Breast epithelium (tissue), 4 donors: ENCODE results near the gene ITGB1BP1. TPM values are rescaled to one million over a fixed set of nuclear protein-coding genes. Genes with fewer than 3 reads are reported as not detected.

Source experiments
- DNase-seq, 2 donors: peaks; one replicate each; pipeline ENCODE4 v3.0.0-alpha.2; 2019; ENCODE audit warnings: low spot score in 2 of 2
- H3K27ac ChIP-seq, 2 donors: fragments of 200-600 bp; sonication (generic) in 1 of 2; one replicate each; pipeline ENCODE4 v1.5.1; 2016 to 2019; ENCODE audit warnings: mild to moderate bottlenecking in 1 of 2
- H3K27me3 ChIP-seq, 2 donors: fragments of 200-600 bp; sonication (generic) in 1 of 2; one replicate each; pipeline versions ENCODE4 v1.5.1 to v1.6.0; 2017 to 2019; ENCODE audit warnings: control low read depth in 1 of 2, mild to moderate bottlenecking in 1 of 2
- H3K36me3 ChIP-seq: fragments of 200-600 bp; one replicate; pipeline ENCODE4 v1.5.1; 2019
- H3K4me1 ChIP-seq, 2 donors: fragments of 200-600 bp; sonication (generic); one replicate each; pipeline ENCODE4 v1.5.1; 2016 to 2019; ENCODE audit warnings: control low read depth in 1 of 2
- H3K4me3 ChIP-seq, 3 donors: fragments of 200-600 bp; sonication (generic); 1 replicate in 2 of 3; 2 replicates in 1 of 3; pipeline ENCODE4 v1.5.1; 2016 to 2019; ENCODE audit warnings: mild to moderate bottlenecking in 3 of 3, moderate library complexity in 2 of 3
- H3K9me3 ChIP-seq, 2 donors: fragments of 200-600 bp; sonication (generic) in 1 of 2; one replicate each; pipeline ENCODE4 v1.5.1; 2016 to 2019; ENCODE audit warnings: control low read depth in 1 of 2
- CTCF ChIP-seq, 3 donors: fragments of 450-650 bp; IDR thresholded peaks; one replicate each; pipeline ENCODE4 v1.5.1; 2016 to 2017; ENCODE audit warnings: antibody characterized with exemption in 3 of 3, mild to moderate bottlenecking in 3 of 3, moderate library complexity in 3 of 3
- POLR2A ChIP-seq: fragments of 450-650 bp; IDR thresholded peaks from one replicate; pipeline ENCODE4 v1.6.1; 2016; ENCODE audit warnings: antibody characterized with exemption, mild to moderate bottlenecking, moderate library complexity
- POLR2AphosphoS5 ChIP-seq, 3 donors: sonication (generic); formaldehyde crosslinking; IDR thresholded peaks; one replicate each; pipeline ENCODE4 v1.6.1; 2017; ENCODE audit warnings: antibody characterized with exemption in 3 of 3
- intact Hi-C: fragments of 100-400 bp; cut with DNase I; formaldehyde crosslinking; loops from one replicate; pipeline ENCODE4 v1.15.1; 2023; ENCODE audit warnings: low total_unique reads
- total RNA-seq, 3 donors: library from RNA; depleted of rRNA; stranded (reverse); fragments of >200 nt; gene quantifications; one replicate each; pipeline ENCODE4 v1.1.0, GENCODE V29; 2016

The ITGB1BP1 gene
- total RNA-seq, 3 donors from 2014 or later = 35.7 to 271 (median 63.3) TPM

GRCh38 chr2:9375857-9376428, 47.4 kb downstream of the ITGB1BP1 start:
- no peak for TF ChIP-seq POLR2A
- TF ChIP-seq POLR2AphosphoS5 (IDR thresholded peaks at IDR 0.05) = no peak
- TF ChIP-seq CTCF (IDR thresholded peaks at IDR 0.05) = no peak
- Histone ChIP-seq H3K27ac (peak overlapping the region in 1 of 2 donors; percentile 25), H3K4me3 (no peak overlapping the region), H3K27me3 (no peaks in the 10 kb centered on the region), H3K4me1 (no peaks in the 10 kb centered on the region), H3K9me3 (no peaks in the 10 kb centered on the region), H3K36me3 (no peaks in the 10 kb centered on the region)
- intact Hi-C loops = no loop called here
- DNase-seq = no peak

- no peak for DNase-seq
- Histone ChIP-seq H3K27me3 (no peaks in the 10 kb centered on the region), H3K4me3 (no peak overlapping the region), H3K27ac (no peak overlapping the region), H3K4me1 (no peaks in the 10 kb centered on the region), H3K36me3 (no peaks in the 10 kb centered on the region), H3K9me3 (no peaks in the 10 kb centered on the region)
- TF ChIP-seq POLR2A = no peak
- no peak for TF ChIP-seq POLR2AphosphoS5 (IDR thresholded peaks at IDR 0.05)
- no peak for TF ChIP-seq CTCF (IDR thresholded peaks at IDR 0.05)
- intact Hi-C loops = no loop called here
Observed at GRCh38 chr2:9374071-9374730, 49.1 kb downstream of the ITGB1BP1 start.

- Histone ChIP-seq H3K4me3 (no peak overlapping the region), H3K36me3 (no peaks in the 10 kb centered on the region), H3K9me3 (no peaks in the 10 kb centered on the region), H3K27me3 (no peaks in the 10 kb centered on the region), H3K4me1 (no peaks in the 10 kb centered on the region), H3K27ac (no peak overlapping the region)
- intact Hi-C loops = no loop called here
- no peak for DNase-seq
- no peak for TF ChIP-seq POLR2A
- no peak for TF ChIP-seq POLR2AphosphoS5 (IDR thresholded peaks at IDR 0.05)
- no peak for TF ChIP-seq CTCF (IDR thresholded peaks at IDR 0.05)
Observed at GRCh38 chr2:9373476-9373875, 49.9 kb downstream of the ITGB1BP1 start.

- Histone ChIP-seq H3K4me1 (no peaks in the 10 kb centered on the region), H3K9me3 (no peaks in the 10 kb centered on the region), H3K27ac (no peak overlapping the region), H3K36me3 (no peaks in the 10 kb centered on the region), H3K4me3 (no peak overlapping the region), H3K27me3 (no peaks in the 10 kb centered on the region)
- TF ChIP-seq POLR2AphosphoS5 (IDR thresholded peaks at IDR 0.05) = no peak
- DNase-seq = no peak
- intact Hi-C loops = no loop called here
Observed at GRCh38 chr2:9373047-9373446, 50.3 kb downstream of the ITGB1BP1 start.

- H3K9me3 ChIP-seq = no peaks in the 10 kb centered on the region
- no peak for DNase-seq
- no peak overlapping the region for H3K27ac ChIP-seq
- intact Hi-C loops = no loop called here
- no peaks in the 10 kb centered on the region for H3K27me3 ChIP-seq
- H3K36me3 ChIP-seq = no peaks in the 10 kb centered on the region
- TF ChIP-seq POLR2A (no peak), POLR2AphosphoS5 (IDR thresholded peaks at IDR 0.05) (no peak), CTCF (IDR thresholded peaks at IDR 0.05) (no peak)
- H3K4me1 ChIP-seq = no peaks in the 10 kb centered on the region
- no peak overlapping the region for H3K4me3 ChIP-seq
Observed at GRCh38 chr2:9370746-9371145, 52.6 kb downstream of the ITGB1BP1 start.
